A549 (cell line): ENCODE data around the gene DNAAF2.
"Not testable (repeated sequence)": the region's sequence is repeated elsewhere in the genome, so short reads cannot be mapped to it uniquely, and the experiment has no call there.

Source experiments
- CEBPB ChIP-seq, 2 experiments: fragments of >200 bp in 1 of 2; sonication (Bioruptor Twin) in 1 of 2; formaldehyde crosslinking in 1 of 2; IDR thresholded peaks; 2 replicates each; pipeline ENCODE4 v1.6.1; 2012 to 2016
- EP300 ChIP-seq, 2 experiments: fragments of >200 bp; sonication (Bioruptor Twin); formaldehyde crosslinking; IDR thresholded peaks; 2 replicates in 1 of 2; 3 replicates in 1 of 2; pipeline ENCODE4 v1.6.1; 2016 to 2017
- HOXB13 ChIP-seq: fragments of 250-450 bp; sonication (Bioruptor Pico); IDR thresholded peaks from 2 replicates; pipeline ENCODE4 v1.5.0; 2020; ENCODE audit warnings: low read depth, mild to moderate bottlenecking, moderate library complexity
- MAFK ChIP-seq: fragments of 450-650 bp; IDR thresholded peaks from 2 replicates; pipeline ENCODE4 v1.6.1; 2014; ENCODE audit not compliant: partially characterized antibody
- MAZ ChIP-seq: fragments of 150-350 bp; IDR thresholded peaks from 2 replicates; pipeline ENCODE4 v1.6.1; 2014; ENCODE audit warnings: antibody characterized with exemption, low read depth, low read length, borderline replicate concordance
- POLR2A ChIP-seq: IDR thresholded peaks from 2 replicates; pipeline ENCODE4 v1.6.1; 2012; ENCODE audit warnings: mild to moderate bottlenecking, low read length
- RFX5 ChIP-seq: fragments of 450-650 bp; IDR thresholded peaks from 2 replicates; pipeline ENCODE4 v1.7.1; 2014; ENCODE audit warnings: antibody characterized with exemption, mild to moderate bottlenecking, moderate library complexity
- RNF2 ChIP-seq: fragments of 200-600 bp; sonication (generic); IDR thresholded peaks from 2 replicates; pipeline ENCODE4 v1.6.1; 2016; ENCODE audit warnings: low read depth, mild to moderate bottlenecking, antibody characterized with exemption, moderate library complexity, borderline replicate concordance
- TF ChIP-seq, protein P1 (sequence below): fragments of >200 bp; sonication (Bioruptor Twin); formaldehyde crosslinking; IDR thresholded peaks from 3 replicates; pipeline ENCODE4 v1.5.1; 2016
- TF ChIP-seq, protein P2 (sequence below): IDR thresholded peaks from 2 replicates; pipeline ENCODE4 v1.6.1; 2012

DNA sequence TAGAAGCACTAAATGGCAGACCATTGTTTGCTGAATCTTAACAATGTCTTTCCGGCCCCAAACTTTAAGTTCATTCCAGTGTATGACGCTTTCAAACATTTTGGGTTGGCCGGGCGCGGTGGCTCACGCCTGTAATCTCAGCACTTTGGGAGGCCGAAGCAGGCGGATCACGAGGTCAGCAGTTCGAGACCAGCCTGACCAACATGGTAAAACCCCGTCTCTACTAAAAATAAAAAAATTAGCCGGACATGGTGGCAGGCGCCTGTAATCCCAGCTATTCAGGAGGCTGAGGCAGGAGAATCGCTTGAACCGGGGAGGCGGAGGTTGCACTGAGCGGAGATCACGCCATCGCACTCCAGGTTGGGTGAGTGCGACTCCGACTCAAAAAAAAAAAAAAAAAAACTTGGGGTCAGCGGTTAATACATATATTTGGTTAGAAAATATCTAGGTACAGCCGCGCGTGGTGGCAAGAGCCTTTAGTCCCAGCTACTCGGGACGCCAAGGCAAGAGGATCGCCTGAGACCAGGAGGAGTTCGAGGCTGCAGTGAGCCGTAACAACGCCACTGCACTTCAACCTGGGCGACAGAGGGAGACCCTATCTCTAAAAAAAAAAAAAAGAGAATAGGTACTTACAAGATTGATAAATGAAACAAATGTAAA is 49.9 kb downstream of the DNAAF2 start:
- TF ChIP-seq, protein P1, sequence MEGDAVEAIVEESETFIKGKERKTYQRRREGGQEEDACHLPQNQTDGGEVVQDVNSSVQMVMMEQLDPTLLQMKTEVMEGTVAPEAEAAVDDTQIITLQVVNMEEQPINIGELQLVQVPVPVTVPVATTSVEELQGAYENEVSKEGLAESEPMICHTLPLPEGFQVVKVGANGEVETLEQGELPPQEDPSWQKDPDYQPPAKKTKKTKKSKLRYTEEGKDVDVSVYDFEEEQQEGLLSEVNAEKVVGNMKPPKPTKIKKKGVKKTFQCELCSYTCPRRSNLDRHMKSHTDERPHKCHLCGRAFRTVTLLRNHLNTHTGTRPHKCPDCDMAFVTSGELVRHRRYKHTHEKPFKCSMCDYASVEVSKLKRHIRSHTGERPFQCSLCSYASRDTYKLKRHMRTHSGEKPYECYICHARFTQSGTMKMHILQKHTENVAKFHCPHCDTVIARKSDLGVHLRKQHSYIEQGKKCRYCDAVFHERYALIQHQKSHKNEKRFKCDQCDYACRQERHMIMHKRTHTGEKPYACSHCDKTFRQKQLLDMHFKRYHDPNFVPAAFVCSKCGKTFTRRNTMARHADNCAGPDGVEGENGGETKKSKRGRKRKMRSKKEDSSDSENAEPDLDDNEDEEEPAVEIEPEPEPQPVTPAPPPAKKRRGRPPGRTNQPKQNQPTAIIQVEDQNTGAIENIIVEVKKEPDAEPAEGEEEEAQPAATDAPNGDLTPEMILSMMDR, result not testable (repeated sequence)
- not testable (repeated sequence) for TF ChIP-seq EP300 (IDR thresholded peaks at IDR 0.05); CEBPB (IDR thresholded peaks at IDR 0.05); MAFK; POLR2A; RNF2; MAZ; HOXB13 (CRISPR knock-in tag); RFX5
- TF ChIP-seq, protein P2, sequence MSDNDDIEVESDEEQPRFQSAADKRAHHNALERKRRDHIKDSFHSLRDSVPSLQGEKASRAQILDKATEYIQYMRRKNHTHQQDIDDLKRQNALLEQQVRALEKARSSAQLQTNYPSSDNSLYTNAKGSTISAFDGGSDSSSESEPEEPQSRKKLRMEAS, result not testable (repeated sequence)
